Heart left ventricle (tissue), 16 donors: ENCODE results near the gene LYZL6. TPM values are rescaled to one million over a fixed set of nuclear protein-coding genes. Genes with fewer than 3 reads are reported as not detected.

ENCODE experiments used
- ATAC-seq, 4 donors: fragments of 200-7000 bp; cut with Tn5 transposase; one replicate each; pipeline ENCODE4 v1.9.1; 2020 to 2022; ENCODE audit warnings: moderate library complexity in 4 of 4, mild to moderate bottlenecking in 3 of 4, moderate number of reproducible peaks in 1 of 4
- DNase-seq, 5 donors: peaks; one replicate each; pipeline ENCODE4 v3.0.0-alpha.2; 2020
- H3K27ac ChIP-seq, 12 donors: fragments of 200-600 bp; sonication (generic) in 4 of 12; one replicate each; pipeline versions ENCODE4 v1.5.0 to v1.8.0; 2016 to 2022; ENCODE audit warnings: mild to moderate bottlenecking in 2 of 12
- H3K27me3 ChIP-seq, 9 donors: fragments of 200-600 bp; sonication (generic) in 2 of 9; one replicate each; pipeline versions ENCODE4 v1.5.1 to v1.8.0; 2016 to 2022; ENCODE audit warnings: mild to moderate bottlenecking in 3 of 9
- H3K36me3 ChIP-seq, 9 donors: fragments of 200-600 bp; sonication (generic) in 2 of 9; one replicate each; pipeline versions ENCODE4 v1.5.0 to v1.8.0; 2018 to 2022; ENCODE audit warnings: mild to moderate bottlenecking in 2 of 9
- H3K4me1 ChIP-seq, 12 donors: fragments of 200-600 bp; sonication (generic) in 4 of 12; one replicate each; pipeline versions ENCODE4 v1.5.0 to v1.8.0; 2016 to 2022; ENCODE audit warnings: mild to moderate bottlenecking in 3 of 12
- H3K4me3 ChIP-seq, 12 donors: fragments of 200-600 bp; sonication (generic) in 4 of 12; one replicate each; pipeline versions ENCODE4 v1.5.0 to v1.8.0; 2017 to 2022; ENCODE audit warnings: mild to moderate bottlenecking in 9 of 12, moderate library complexity in 4 of 12
- H3K9me3 ChIP-seq, 12 donors: fragments of 200-600 bp; sonication (generic) in 4 of 12; one replicate each; pipeline versions ENCODE4 v1.5.0 to v1.8.0; 2016 to 2022; ENCODE audit warnings: mild to moderate bottlenecking in 1 of 12
- POLR2A ChIP-seq, 2 donors: fragments of 450-650 bp; IDR thresholded peaks; one replicate each; pipeline ENCODE4 v1.6.1; 2017; ENCODE audit warnings: antibody characterized with exemption in 2 of 2, mild to moderate bottlenecking in 2 of 2, moderate library complexity in 2 of 2
- WGBS, 4 donors: extraction: QIAGEN DNeasy Blood & Tissue Kit in 2 of 4; methylation state at CpG; one replicate each; pipeline versions ENCODE4 v1.1.5 to v1.1.7; 2013 to 2018; 5-methylcytosine and 5-hydroxymethylcytosine counted together
- intact Hi-C, 10 donors: fragments of 100-400 bp; cut with DNase I; formaldehyde crosslinking; loops; one replicate each; pipeline versions ENCODE4 v1.11.1 to v1.14.2; 2022
- polyA plus RNA-seq, 2 donors: library from polyadenylated mRNA; stranded (reverse); fragments of 200-250 nt; gene quantifications; one replicate each; pipeline ENCODE4 v1.2.3, GENCODE V29; 2013
- total RNA-seq, 9 donors: library from RNA; depleted of rRNA in 2 of 9; stranded (reverse); fragments of >200 nt in 2 of 9; fragmentation: NEBNext Ultra II Directional in 3 of 9; extraction: Animal tissue kit (Norgen Biotek cat#: 25700) in 3 of 9; gene quantifications; one replicate each; pipeline versions ENCODE4 v1.1.0 to v1.2.4, GENCODE V29; 2016 to 2023
- TF ChIP-seq, protein P1 (sequence below), 12 donors: fragments of 200-600 bp; sonication (generic) in 4 of 12; IDR thresholded peaks; one replicate each; pipeline versions ENCODE4 v1.5.0 to v1.8.0; 2018 to 2022; ENCODE audit warnings: antibody characterized with exemption in 12 of 12, mild to moderate bottlenecking in 5 of 12
- donor health status: ischemic (EF 13 %, LVEDD 7.1; RV severe dilation, severe dysfunction).
- donor health status: healthy with polysubstance abuse.
- donor health status: DM: no; HTN: yes; CAD: no.
- donor health status: DM: no; HTN: no; CAD: no.
- donor health status: ischemic (EF 25% LVEDD 6.9; RV normal size, moderate dysfunction).
- donor health status: ischemic (EF 25% LVEDD 5.7; RV mildly dilated, moderate dysfunction).
- donor health status: healthy.
- donor health status: DM: yes; HTN: yes; CAD: no.
- donor health status: ischemic (EF 35%, LVEDD 5.7; RV mildly dilated, moderate dysfunction).
- donor health status: nonischemic (EF 11% LVEDD 7.7; RV severe dilation, severe dysfunction).
- donor health status: DM: yes; HTN: yes; CAD: no.
- donor health status: PGD.
- donor health status: ischemic (EF 29% LVEDD 5.4; RV normal size, mild dysfunction).
- donor health status: nonischemic (EF 23%, LVEDD 6.1; RV moderate dilation, normal function).

LYZL6 gene
- total and polyA plus RNA-seq, 11 donors: not detected

- H3K27ac ChIP-seq: no peak overlapping the region
- TF ChIP-seq POLR2A (IDR thresholded peaks at IDR 0.05): no peak
- TF ChIP-seq, protein P1, sequence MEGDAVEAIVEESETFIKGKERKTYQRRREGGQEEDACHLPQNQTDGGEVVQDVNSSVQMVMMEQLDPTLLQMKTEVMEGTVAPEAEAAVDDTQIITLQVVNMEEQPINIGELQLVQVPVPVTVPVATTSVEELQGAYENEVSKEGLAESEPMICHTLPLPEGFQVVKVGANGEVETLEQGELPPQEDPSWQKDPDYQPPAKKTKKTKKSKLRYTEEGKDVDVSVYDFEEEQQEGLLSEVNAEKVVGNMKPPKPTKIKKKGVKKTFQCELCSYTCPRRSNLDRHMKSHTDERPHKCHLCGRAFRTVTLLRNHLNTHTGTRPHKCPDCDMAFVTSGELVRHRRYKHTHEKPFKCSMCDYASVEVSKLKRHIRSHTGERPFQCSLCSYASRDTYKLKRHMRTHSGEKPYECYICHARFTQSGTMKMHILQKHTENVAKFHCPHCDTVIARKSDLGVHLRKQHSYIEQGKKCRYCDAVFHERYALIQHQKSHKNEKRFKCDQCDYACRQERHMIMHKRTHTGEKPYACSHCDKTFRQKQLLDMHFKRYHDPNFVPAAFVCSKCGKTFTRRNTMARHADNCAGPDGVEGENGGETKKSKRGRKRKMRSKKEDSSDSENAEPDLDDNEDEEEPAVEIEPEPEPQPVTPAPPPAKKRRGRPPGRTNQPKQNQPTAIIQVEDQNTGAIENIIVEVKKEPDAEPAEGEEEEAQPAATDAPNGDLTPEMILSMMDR (IDR thresholded peaks at IDR 0.05): no peak
- H3K36me3 ChIP-seq: no peaks in the 10 kb centered on the region
- peaks cover 0 to 20% (median 9%) of the 10 kb centered on the region in 12 donors for H3K4me1 ChIP-seq
- WGBS, 4 donors: 77 to 84% (median 82%) methylated on average over 10 of the region's 10 CpGs
- no peaks in the 10 kb centered on the region for H3K9me3 ChIP-seq
- intact Hi-C loops: loop anchor here in 8 of 10 donors (1.0 to 5.0 kb wide), 8 partner anchors 103 to 515 kb away; no protein-coding TSS in a partner anchor
- H3K4me3 ChIP-seq: no peak overlapping the region
- no peaks in the 10 kb centered on the region for H3K27me3 ChIP-seq
- DNase-seq (no peak), ATAC-seq (no peak)
Measured at GRCh38 chr17:35968520-35969054, 25.1 kb upstream of the LYZL6 start.

DNA sequence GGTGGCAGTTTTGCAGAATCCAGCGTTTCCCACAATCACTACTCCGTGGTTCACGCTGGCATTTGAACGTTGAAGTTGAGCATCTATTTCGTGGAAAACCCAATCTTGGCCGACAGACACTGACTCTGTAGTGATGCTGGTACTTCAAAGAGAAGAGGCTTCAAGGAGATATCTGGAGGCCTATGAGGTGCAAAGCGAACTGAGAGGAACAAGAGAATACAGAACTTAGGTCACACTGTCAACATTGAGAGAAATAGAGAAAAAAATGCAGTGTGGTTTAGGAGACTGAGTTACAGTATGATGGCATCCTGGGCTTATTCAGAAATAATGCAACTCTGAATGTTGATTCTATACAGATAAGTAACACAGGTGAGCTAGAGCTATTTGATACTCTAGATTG, 21.8 kb upstream of the LYZL6 start:
- Histone ChIP-seq H3K27ac (no peak overlapping the region), H3K4me3 (no peak overlapping the region), H3K9me3 (no peaks in the 10 kb centered on the region), H3K36me3 (no peaks in the 10 kb centered on the region), H3K4me1 (peaks cover 0 to 6% (median 0%) of the 10 kb centered on the region in 12 donors), H3K27me3 (peaks cover 0 to 6% (median 2%) of the 10 kb centered on the region in 9 donors)
- DNase-seq (no peak), ATAC-seq (no peak)
- no peak for TF ChIP-seq POLR2A (IDR thresholded peaks at IDR 0.05)
- TF ChIP-seq, protein P1 (IDR thresholded peaks at IDR 0.05): no peak
- WGBS, 4 donors: 87 to 93% (median 89%) methylated on average over 7 of the region's 7 CpGs
- intact Hi-C loops: loop anchor here in 4 of 10 donors (5.0 kb wide), 3 partner anchors 107 to 517 kb away; no protein-coding TSS in a partner anchor

- ATAC-seq (no peak), DNase-seq (no peak)
- Histone ChIP-seq H3K9me3 (no peaks in the 10 kb centered on the region), H3K27ac (no peak overlapping the region), H3K4me1 (no peaks in the 10 kb centered on the region), H3K4me3 (no peak overlapping the region), H3K36me3 (no peaks in the 10 kb centered on the region), H3K27me3 (peaks cover 0 to 18% (median 8%) of the 10 kb centered on the region in 9 donors)
- TF ChIP-seq, protein P1 (IDR thresholded peaks at IDR 0.05): no peak
- TF ChIP-seq POLR2A (IDR thresholded peaks at IDR 0.05): no peak
- 81 to 89% (median 85%) methylated on average over 6 of the region's 6 CpGs for WGBS, 4 donors
- intact Hi-C loops: no loop called here
Measured at GRCh38 chr17:35963663-35964062, 20.1 kb upstream of the LYZL6 start.

- TF ChIP-seq, protein P1 (IDR thresholded peaks at IDR 0.05): no peak
- TF ChIP-seq POLR2A (IDR thresholded peaks at IDR 0.05): no peak
Measured at GRCh38 chr17:35953720-35954119, 10.2 kb upstream of the LYZL6 start.

More at GRCh38 chr17:35953720-35954119, 10.2 kb upstream of the LYZL6 start:
- no peak for ATAC-seq
- Histone ChIP-seq H3K27me3 (peaks cover 0 to 16% (median 0%) of the 10 kb centered on the region in 9 donors), H3K36me3 (no peaks in the 10 kb centered on the region), H3K27ac (no peak overlapping the region), H3K4me3 (no peak overlapping the region), H3K9me3 (peaks cover 0 to 2% (median 0%) of the 10 kb centered on the region in 12 donors), H3K4me1 (no peaks in the 10 kb centered on the region)
- 44 to 68% (median 47%) methylated on average over 7 of the region's 7 CpGs for WGBS, 4 donors
- DNase-seq: no peak
- intact Hi-C loops: loop anchor here in 2 of 10 donors (10.0 kb wide), 2 partner anchors 59 to 1211 kb away; no protein-coding TSS in a partner anchor
